HG03135 (cell line): ENCODE data around the gene ZBTB7B.
"Not testable (repeated sequence)": the region's sequence is repeated elsewhere in the genome, so short reads cannot be mapped to it uniquely, and the experiment has no call there.

ENCODE experiments used
- ATAC-seq: cut with Tn5 transposase; IDR thresholded peaks from one replicate; pipeline ENCODE4 v1.9.1; 2021; ENCODE audit warnings: mild to moderate bottlenecking, moderate library complexity; ENCODE audit not compliant: unreplicated experiment

The ZBTB7B gene

GRCh38 chr1:154967331-154967950 is 35.2 kb upstream of the ZBTB7B start:
- ATAC-seq: no peak

- ATAC-seq: no peak
These were observed 33.9 kb upstream of the ZBTB7B start for GRCh38 chr1:154968731-154969130.

- no peak for ATAC-seq
These were observed 33.4 kb upstream of the ZBTB7B start for GRCh38 chr1:154969246-154969645.

- ATAC-seq: no peak
These were observed 32.6 kb upstream of the ZBTB7B start for GRCh38 chr1:154969860-154970452.

GRCh38 chr1:154970631-154971340 is 31.8 kb upstream of the ZBTB7B start, which contains the start of gene SHC1:
Gene SHC1 (minus strand): TSS chr1:154970747. CDS start chr1:154970526, 221 bp downstream.
- no peak for ATAC-seq

GRCh38 chr1:154971341-154971998 is 31.1 kb upstream of the ZBTB7B start:
- no peak for ATAC-seq

GRCh38 chr1:154972213-154972516 is 30.4 kb upstream of the ZBTB7B start:
- no peak for ATAC-seq

GRCh38 chr1:154972517-154973343 is 29.9 kb upstream of the ZBTB7B start:
- no peak for ATAC-seq

- peak; percentile 24 for ATAC-seq
These were observed 29.1 kb upstream of the ZBTB7B start for GRCh38 chr1:154973344-154974101.

GRCh38 chr1:154974102-154974807 is 28.3 kb upstream of the ZBTB7B start, which contains the start of gene CKS1B:
Gene CKS1B (plus strand): TSS chr1:154974681. CDS start chr1:154974746, 65 bp downstream.
- ATAC-seq: peak; percentile 76

GRCh38 chr1:154974808-154975408 is 27.7 kb upstream of the ZBTB7B start:
- ATAC-seq: peak; percentile 43

GRCh38 chr1:154975409-154976059 is 27.1 kb upstream of the ZBTB7B start:
- ATAC-seq: no peak

- not testable (repeated sequence) for ATAC-seq
These were observed 24.8 kb upstream of the ZBTB7B start for GRCh38 chr1:154977762-154978161.

- no peak for ATAC-seq
These were observed 24.2 kb upstream of the ZBTB7B start for GRCh38 chr1:154978360-154978759.

GRCh38 chr1:154982341-154982740 is 20.3 kb upstream of the ZBTB7B start:
- ATAC-seq: no peak

GRCh38 chr1:154982897-154983648 is 19.5 kb upstream of the ZBTB7B start, which contains the start of gene FLAD1:
Gene FLAD1 (plus strand): TSS chr1:154983344. CDS start chr1:154983695, 351 bp downstream.
- ATAC-seq: peak; percentile 97

GRCh38 chr1:154983776-154984466 is 18.7 kb upstream of the ZBTB7B start:
- no peak for ATAC-seq
